ENCODE data around the gene ALKBH6. TPM values are rescaled to one million over a fixed set of nuclear protein-coding genes. Genes with fewer than 3 reads are reported as not detected.

The ALKBH6 gene
- total and polyA plus RNA-seq, 2 of the 13 experiments (the other 11 are each of a cell fraction or from before 2014, with no cell fraction given) = 13.7 to 18.1 TPM

DNA sequence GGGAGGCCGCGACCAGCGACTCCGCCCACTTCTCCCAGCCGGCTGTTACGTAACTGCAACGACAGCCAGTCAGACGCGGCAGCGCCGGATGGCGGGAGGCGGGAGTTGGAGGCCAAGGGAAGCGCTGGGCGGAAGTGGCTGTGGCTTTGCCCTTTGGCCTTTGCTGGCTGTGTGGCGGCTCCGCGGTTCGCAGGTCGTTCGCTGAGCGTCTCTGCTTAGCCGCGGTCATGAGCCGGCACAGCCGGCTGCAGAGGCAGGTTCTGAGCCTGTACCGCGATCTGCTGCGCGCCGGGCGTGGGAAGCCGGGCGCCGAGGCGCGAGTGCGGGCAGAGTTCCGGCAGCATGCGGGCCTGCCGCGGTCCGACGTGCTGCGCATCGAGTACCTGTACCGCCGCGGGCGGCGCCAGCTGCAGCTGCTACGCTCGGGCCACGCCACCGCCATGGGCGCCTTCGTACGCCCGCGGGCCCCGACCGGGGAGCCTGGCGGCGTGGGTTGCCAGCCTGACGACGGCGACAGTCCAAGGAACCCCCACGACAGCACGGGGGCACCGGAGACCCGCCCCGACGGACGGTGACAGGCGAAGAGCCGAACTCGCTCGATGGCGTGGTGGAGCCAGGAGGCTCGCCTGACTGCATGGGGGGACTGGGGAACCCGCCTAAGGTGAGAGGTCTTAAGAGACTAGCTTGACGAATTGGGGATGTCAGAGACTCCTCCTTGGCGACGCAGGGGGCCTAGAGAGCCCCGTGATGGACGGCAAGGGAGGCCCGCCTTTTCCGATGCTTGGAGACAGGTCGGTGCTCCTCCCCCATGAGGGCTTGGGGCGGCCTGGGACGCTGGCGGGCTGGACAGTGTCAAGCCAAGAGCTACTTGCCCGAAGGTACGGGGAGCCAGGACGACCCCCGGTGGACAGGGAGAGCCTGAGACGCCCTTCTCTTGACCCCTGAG is 18.7 kb downstream of the ALKBH6 start, which contains the start of gene SDHAF1 (continued):
- TF ChIP-seq, protein P1, sequence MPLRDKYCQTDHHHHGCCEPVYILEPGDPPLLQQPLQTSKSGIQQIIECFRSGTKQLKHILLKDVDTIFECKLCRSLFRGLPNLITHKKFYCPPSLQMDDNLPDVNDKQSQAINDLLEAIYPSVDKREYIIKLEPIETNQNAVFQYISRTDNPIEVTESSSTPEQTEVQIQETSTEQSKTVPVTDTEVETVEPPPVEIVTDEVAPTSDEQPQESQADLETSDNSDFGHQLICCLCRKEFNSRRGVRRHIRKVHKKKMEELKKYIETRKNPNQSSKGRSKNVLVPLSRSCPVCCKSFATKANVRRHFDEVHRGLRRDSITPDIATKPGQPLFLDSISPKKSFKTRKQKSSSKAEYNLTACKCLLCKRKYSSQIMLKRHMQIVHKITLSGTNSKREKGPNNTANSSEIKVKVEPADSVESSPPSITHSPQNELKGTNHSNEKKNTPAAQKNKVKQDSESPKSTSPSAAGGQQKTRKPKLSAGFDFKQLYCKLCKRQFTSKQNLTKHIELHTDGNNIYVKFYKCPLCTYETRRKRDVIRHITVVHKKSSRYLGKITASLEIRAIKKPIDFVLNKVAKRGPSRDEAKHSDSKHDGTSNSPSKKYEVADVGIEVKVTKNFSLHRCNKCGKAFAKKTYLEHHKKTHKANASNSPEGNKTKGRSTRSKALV (CRISPR knock-in tag; IDR thresholded peaks at IDR 0.05) = no peak
- TF ChIP-seq MTF1 (CRISPR knock-in tag; IDR thresholded peaks at IDR 0.05) (no peak), ZNF709 (CRISPR knock-in tag; IDR thresholded peaks at IDR 0.05) (peak; percentile 94), HHEX (CRISPR knock-in tag; IDR thresholded peaks at IDR 0.05) (no peak), MTF2 (CRISPR knock-in tag; IDR thresholded peaks at IDR 0.05; ENCODE audit: borderline replicate concordance) (no peak; the same call in 1 of the 2 replicates), JUNB (CRISPR knock-in tag; IDR thresholded peaks at IDR 0.05; ENCODE audit: borderline replicate concordance) (0 out of 2 replicates have a peak, but pooled peaks have one; percentile 25), ZFP1 (CRISPR knock-in tag; IDR thresholded peaks at IDR 0.05) (no peak), ZNF451 (CRISPR knock-in tag; IDR thresholded peaks at IDR 0.05) (peak; percentile 91; the same call in 1 of the 2 replicates), ZNF34 (CRISPR knock-in tag; IDR thresholded peaks at IDR 0.05; ENCODE audit: borderline replicate concordance) (no peak), ZNF772 (CRISPR knock-in tag; IDR thresholded peaks at IDR 0.05) (peak; percentile 82), NBN (conservative IDR thresholded peaks at IDR 0.05) (no peak), ATF7 (IDR thresholded peaks at IDR 0.05) (no peak), ATF7 (CRISPR knock-in tag; IDR thresholded peaks at IDR 0.05) (peak; percentile 31; the same call in 1 of the 2 replicates), SOX5 (CRISPR knock-in tag; IDR thresholded peaks at IDR 0.05; ENCODE audit: borderline replicate concordance) (0 out of 2 replicates have a peak, but pooled peaks have one; percentile 26), CBX2 (IDR thresholded peaks at IDR 0.05; ENCODE audit: low read depth, low read length) (no peak), CBX2 (CRISPR knock-in tag; IDR thresholded peaks at IDR 0.05; ENCODE audit: low read depth) (no peak), TBP (CRISPR knock-in tag; IDR thresholded peaks at IDR 0.05) (no peak)
- TF ChIP-seq, protein P2, sequence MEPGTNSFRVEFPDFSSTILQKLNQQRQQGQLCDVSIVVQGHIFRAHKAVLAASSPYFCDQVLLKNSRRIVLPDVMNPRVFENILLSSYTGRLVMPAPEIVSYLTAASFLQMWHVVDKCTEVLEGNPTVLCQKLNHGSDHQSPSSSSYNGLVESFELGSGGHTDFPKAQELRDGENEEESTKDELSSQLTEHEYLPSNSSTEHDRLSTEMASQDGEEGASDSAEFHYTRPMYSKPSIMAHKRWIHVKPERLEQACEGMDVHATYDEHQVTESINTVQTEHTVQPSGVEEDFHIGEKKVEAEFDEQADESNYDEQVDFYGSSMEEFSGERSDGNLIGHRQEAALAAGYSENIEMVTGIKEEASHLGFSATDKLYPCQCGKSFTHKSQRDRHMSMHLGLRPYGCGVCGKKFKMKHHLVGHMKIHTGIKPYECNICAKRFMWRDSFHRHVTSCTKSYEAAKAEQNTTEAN (CRISPR knock-in tag; conservative IDR thresholded peaks at IDR 0.05) = 0 out of 2 replicates have a peak, but pooled peaks have one; percentile 19
- TF ChIP-seq, protein P3, sequence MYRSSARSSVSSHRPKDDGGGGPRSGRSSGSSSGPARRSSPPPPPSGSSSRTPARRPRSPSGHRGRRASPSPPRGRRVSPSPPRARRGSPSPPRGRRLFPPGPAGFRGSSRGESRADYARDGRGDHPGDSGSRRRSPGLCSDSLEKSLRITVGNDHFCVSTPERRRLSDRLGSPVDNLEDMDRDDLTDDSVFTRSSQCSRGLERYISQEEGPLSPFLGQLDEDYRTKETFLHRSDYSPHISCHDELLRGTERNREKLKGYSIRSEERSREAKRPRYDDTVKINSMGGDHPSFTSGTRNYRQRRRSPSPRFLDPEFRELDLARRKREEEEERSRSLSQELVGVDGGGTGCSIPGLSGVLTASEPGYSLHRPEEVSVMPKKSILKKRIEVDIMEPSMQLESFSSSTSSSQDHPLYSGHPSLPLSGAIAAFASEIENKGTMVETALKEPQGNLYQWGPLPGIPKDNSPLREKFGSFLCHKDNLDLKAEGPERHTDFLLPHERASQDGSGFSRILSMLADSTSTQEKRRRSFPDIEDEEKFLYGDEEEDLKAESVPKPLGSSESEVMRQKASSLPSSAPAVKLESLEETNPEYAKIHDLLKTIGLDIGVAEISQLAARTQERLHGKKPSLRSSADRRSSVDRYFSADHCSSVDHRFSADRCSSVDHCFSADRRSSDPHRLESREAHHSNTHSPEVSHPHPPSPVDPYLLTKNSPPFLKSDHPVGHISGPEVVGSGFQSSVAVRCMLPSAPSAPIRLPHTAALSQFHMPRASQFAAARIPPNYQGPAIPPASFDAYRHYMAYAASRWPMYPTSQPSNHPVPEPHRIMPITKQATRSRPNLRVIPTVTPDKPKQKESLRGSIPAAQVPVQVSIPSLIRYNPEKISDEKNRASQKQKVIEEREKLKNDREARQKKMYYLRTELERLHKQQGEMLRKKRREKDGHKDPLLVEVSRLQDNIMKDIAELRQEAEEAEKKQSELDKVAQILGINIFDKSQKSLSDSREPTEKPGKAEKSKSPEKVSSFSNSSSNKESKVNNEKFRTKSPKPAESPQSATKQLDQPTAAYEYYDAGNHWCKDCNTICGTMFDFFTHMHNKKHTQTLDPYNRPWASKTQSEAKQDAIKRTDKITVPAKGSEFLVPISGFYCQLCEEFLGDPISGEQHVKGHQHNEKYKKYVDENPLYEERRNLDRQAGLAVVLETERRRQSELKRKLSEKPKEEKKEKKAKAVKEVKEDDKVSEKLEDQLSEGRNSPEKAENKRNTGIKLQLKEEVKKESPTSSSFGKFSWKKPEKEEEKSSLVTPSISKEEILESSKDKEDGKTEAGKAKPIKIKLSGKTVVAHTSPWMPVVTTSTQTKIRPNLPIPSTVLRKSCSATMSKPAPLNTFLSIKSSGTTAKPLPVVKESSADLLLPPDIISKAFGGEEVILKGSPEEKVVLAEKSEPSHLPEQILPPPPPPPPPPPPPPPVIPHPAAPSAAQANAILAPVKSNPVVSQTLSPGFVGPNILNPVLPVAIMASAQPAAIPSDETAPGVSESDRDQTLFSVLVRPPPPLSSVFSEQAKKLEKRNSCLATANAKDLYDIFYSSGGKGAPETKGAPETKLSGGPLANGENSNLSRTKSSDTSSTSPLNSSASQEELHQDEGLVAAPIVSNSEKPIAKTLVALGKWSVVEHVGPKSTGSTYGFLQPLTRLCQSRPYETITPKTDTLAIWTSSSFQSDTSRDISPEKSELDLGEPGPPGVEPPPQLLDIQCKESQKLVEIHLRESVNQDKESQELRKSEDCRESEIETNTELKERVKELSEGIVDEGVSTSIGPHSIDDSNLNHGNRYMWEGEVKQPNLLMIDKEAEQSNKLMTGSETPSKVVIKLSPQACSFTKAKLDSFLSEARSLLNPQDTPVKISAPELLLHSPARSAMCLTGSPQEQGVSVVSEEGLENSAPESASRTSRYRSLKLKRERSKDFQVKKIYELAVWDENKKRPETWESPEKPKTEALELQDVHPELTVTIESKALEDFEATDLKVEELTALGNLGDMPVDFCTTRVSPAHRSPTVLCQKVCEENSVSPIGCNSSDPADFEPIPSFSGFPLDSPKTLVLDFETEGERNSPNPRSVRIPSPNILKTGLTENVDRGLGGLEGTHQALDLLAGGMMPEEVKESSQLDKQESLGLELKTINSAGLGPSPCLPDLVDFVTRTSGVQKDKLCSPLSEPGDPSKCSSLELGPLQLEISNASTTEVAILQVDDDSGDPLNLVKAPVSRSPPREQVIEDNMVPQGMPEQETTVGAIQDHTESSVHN (CRISPR knock-in tag; IDR thresholded peaks at IDR 0.05) = no peak

Measured in HepG2 (cell line).